Measurements from ENCODE around the gene PPT2. TPM values are rescaled to one million over a fixed set of nuclear protein-coding genes. Genes with fewer than 3 reads are reported as not detected.
A peak's percentile ranks its signal among the peaks of the same experiment; 100 is the strongest.

PPT2 gene
- total and polyA plus RNA-seq, 8 donors: 8.9 to 32.5 (median 27.6) TPM

GRCh38 chr6:32158052-32158451 is 4.1 kb downstream of the PPT2 start:
- no peak overlapping the region for H3K27ac ChIP-seq
- intact Hi-C loops (cut with DNase I): no loop called here
- no peaks in the 10 kb centered on the region for H3K9me3 ChIP-seq
- H3K27me3 ChIP-seq: peaks cover 3 to 43% of the 10 kb centered on the region in 2 donors
- no peak for TF ChIP-seq CTCF (IDR thresholded peaks at IDR 0.05)
- no peak for DNase-seq
- H3K36me3 ChIP-seq: peaks cover 0 to 14% of the 10 kb centered on the region in 2 donors
- no peak overlapping the region for H3K4me3 ChIP-seq
- peaks cover 10 to 23% of the 10 kb centered on the region in 2 donors for H3K4me1 ChIP-seq
- no peak for ATAC-seq

GRCh38 chr6:32163559-32164258 is 9.8 kb downstream of the PPT2 start:
- ATAC-seq (no peak), DNase-seq (peak in 1 of 4 donors; percentile 29)
- peaks cover 0 to 9% of the 10 kb centered on the region in 2 donors for H3K27me3 ChIP-seq
- H3K27ac ChIP-seq: peak overlapping the region; percentile 51 to 57
- intact Hi-C loops (cut with DNase I): no loop called here
- peaks cover 0 to 26% of the 10 kb centered on the region in 2 donors for H3K36me3 ChIP-seq
- H3K4me1 ChIP-seq: no peaks in the 10 kb centered on the region
- H3K4me3 ChIP-seq: no peak overlapping the region
- no peaks in the 10 kb centered on the region for H3K9me3 ChIP-seq
- no peak for TF ChIP-seq CTCF (IDR thresholded peaks at IDR 0.05)

- ATAC-seq (no peak), DNase-seq (no peak)
- Histone ChIP-seq H3K4me3 (no peak within 1 kb of the TSS), H3K4me1 (no peaks in the 10 kb centered on the region), H3K27me3 (peaks cover 0 to 9% of the 10 kb centered on the region in 2 donors), H3K27ac (peak within 1 kb of the TSS; percentile 51 to 57), H3K9me3 (no peaks in the 10 kb centered on the region), H3K36me3 (peaks cover 0 to 31% of the 10 kb centered on the region in 2 donors)
- intact Hi-C loops (cut with DNase I): no loop called here
- no peak for TF ChIP-seq CTCF (IDR thresholded peaks at IDR 0.05)
Observed at GRCh38 chr6:32164295-32164694, 10.4 kb downstream of the PPT2 start, which contains the start of gene EGFL8. Gene EGFL8 (plus strand): TSS chr6:32164595. CDS start chr6:32166166, 1,571 bp downstream.

- H3K9me3 ChIP-seq: no peaks in the 10 kb centered on the region
- intact Hi-C loops (cut with DNase I): no loop called here
- H3K4me1 ChIP-seq: no peaks in the 10 kb centered on the region
- no peak overlapping the region for H3K4me3 ChIP-seq
- no peak overlapping the region for H3K27ac ChIP-seq
- peaks cover 0 to 9% of the 10 kb centered on the region in 2 donors for H3K27me3 ChIP-seq
- no peak for ATAC-seq
- no peak for TF ChIP-seq CTCF (IDR thresholded peaks at IDR 0.05)
- peaks cover 0 to 53% of the 10 kb centered on the region in 2 donors for H3K36me3 ChIP-seq
- DNase-seq: peak in 1 of 4 donors; percentile 59
Observed at GRCh38 chr6:32166411-32167061, 12.6 kb downstream of the PPT2 start.

GRCh38 chr6:32167154-32167760 is 13.3 kb downstream of the PPT2 start:
- TF ChIP-seq CTCF (IDR thresholded peaks at IDR 0.05): no peak
- H3K4me3 ChIP-seq: no peak overlapping the region
- peaks cover 0 to 53% of the 10 kb centered on the region in 2 donors for H3K36me3 ChIP-seq
- H3K27ac ChIP-seq: peak overlapping the region in 1 of 2 donors; percentile 28
- no peaks in the 10 kb centered on the region for H3K4me1 ChIP-seq
- intact Hi-C loops (cut with DNase I): no loop called here
- H3K9me3 ChIP-seq: no peaks in the 10 kb centered on the region
- peaks cover 0 to 9% of the 10 kb centered on the region in 2 donors for H3K27me3 ChIP-seq
- DNase-seq (peak in 1 of 4 donors; percentile 66), ATAC-seq (no peak)

Data from left lung (tissue), 10 donors.